Esophagus muscularis mucosa (tissue), 4 donors: ENCODE measurements around the gene EYA2. TPM values are rescaled to one million over a fixed set of nuclear protein-coding genes. Genes with fewer than 3 reads are reported as not detected.

ENCODE experiments used
- DNase-seq: peaks from one replicate; pipeline ENCODE4 v3.0.0-alpha.2; 2017; ENCODE audit errors: extremely low spot score
- H3K27ac ChIP-seq, 4 donors: fragments of 200-600 bp; sonication (generic); replicated peaks in 1 of 4; 1 replicate in 3 of 4; 2 replicates in 1 of 4; pipeline ENCODE4 v1.5.1; 2016 to 2019; ENCODE audit warnings: mild to moderate bottlenecking in 1 of 4
- H3K27me3 ChIP-seq, 4 donors: fragments of 200-600 bp; sonication (generic); one replicate each; pipeline versions ENCODE4 v1.5.1 to v1.6.0; 2016 to 2019
- H3K36me3 ChIP-seq, 4 donors: fragments of 200-600 bp; sonication (generic); one replicate each; pipeline ENCODE4 v1.5.1; 2016 to 2019
- H3K4me1 ChIP-seq, 4 donors: fragments of 200-600 bp; sonication (generic); one replicate each; pipeline ENCODE4 v1.5.1; 2016 to 2019
- H3K4me3 ChIP-seq, 4 donors: fragments of 200-600 bp; sonication (generic); 1 replicate in 2 of 4; 2 replicates in 2 of 4; pipeline ENCODE4 v1.5.1; 2016 to 2019; ENCODE audit warnings: mild to moderate bottlenecking in 4 of 4, moderate library complexity in 1 of 4
- H3K9me3 ChIP-seq, 4 donors: fragments of 200-600 bp; sonication (generic); 1 replicate in 3 of 4; 2 replicates in 1 of 4; pipeline ENCODE4 v1.5.1; 2016 to 2019
- EP300 ChIP-seq: sonication (generic); formaldehyde crosslinking; IDR thresholded peaks from one replicate; pipeline ENCODE4 v1.6.1; 2017; ENCODE audit warnings: antibody characterized with exemption
- POLR2A ChIP-seq: fragments of 450-650 bp; IDR thresholded peaks from one replicate; pipeline ENCODE4 v1.6.1; 2017; ENCODE audit warnings: antibody characterized with exemption, moderate library complexity, mild to moderate bottlenecking, low read depth
- POLR2AphosphoS5 ChIP-seq, 2 donors: sonication (generic); formaldehyde crosslinking; IDR thresholded peaks; one replicate each; pipeline ENCODE4 v1.6.1; 2017; ENCODE audit warnings: antibody characterized with exemption in 2 of 2
- WGBS: methylation state at CpG from one replicate; pipeline ENCODE4 v1.1.5; 2018; 5-methylcytosine and 5-hydroxymethylcytosine counted together
- intact Hi-C: fragments of 100-400 bp; cut with DNase I; formaldehyde crosslinking; loops from one replicate; pipeline ENCODE4 v1.15.1; 2023
- total RNA-seq, 4 donors: library from RNA; depleted of rRNA; stranded (reverse); fragments of >200 nt; gene quantifications; one replicate each; pipeline versions ENCODE4 v1.1.0 to v1.2.1, GENCODE V29; 2016
- TF ChIP-seq, protein P1 (sequence below), 3 experiments: fragments of 200-600 bp in 2 of 3; fragments of 450-650 bp in 1 of 3; sonication (generic) in 2 of 3; IDR thresholded peaks; one replicate each; pipeline ENCODE4 v1.5.1; 2017 to 2019; ENCODE audit warnings: antibody characterized with exemption in 3 of 3, mild to moderate bottlenecking in 2 of 3, moderate library complexity in 1 of 3

EYA2 gene
- total RNA-seq, 4 donors from 2014 or later, result 1.2 to 5.9 (median 4.2) TPM

DNA sequence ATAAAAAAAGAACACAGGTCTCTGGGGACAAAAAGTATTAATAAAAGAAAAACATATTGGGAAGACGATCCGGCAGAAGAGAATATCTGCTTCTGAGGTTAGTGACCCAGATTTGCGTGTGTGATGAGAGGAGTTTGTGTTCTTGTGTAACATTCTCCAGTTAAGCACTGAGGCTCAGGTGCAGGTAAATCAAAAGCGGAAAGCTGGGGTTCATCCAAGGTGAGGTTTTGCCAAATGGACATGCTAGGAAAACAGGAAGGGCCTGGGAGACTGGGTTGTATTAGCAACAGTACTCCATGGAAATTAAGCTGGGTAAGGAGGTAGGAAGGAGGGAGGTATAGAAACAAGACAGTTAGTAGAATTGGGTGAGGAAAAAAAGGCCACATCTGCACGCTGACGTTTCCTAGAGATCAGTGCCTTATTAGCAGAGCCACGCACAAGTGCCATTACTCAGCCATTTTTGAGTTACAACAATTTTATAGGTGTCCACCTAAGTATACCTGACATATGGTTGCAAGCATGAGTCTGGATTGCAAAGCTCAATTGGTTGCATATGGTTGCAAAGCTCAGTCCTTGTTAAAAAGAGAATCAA, 322.3 kb downstream of the EYA2 start:
- 88% methylated on average over 7 of the region's 7 CpGs for WGBS
- peaks cover 0 to 16% (median 4%) of the 10 kb centered on the region in 4 donors for H3K4me1 ChIP-seq

DNA sequence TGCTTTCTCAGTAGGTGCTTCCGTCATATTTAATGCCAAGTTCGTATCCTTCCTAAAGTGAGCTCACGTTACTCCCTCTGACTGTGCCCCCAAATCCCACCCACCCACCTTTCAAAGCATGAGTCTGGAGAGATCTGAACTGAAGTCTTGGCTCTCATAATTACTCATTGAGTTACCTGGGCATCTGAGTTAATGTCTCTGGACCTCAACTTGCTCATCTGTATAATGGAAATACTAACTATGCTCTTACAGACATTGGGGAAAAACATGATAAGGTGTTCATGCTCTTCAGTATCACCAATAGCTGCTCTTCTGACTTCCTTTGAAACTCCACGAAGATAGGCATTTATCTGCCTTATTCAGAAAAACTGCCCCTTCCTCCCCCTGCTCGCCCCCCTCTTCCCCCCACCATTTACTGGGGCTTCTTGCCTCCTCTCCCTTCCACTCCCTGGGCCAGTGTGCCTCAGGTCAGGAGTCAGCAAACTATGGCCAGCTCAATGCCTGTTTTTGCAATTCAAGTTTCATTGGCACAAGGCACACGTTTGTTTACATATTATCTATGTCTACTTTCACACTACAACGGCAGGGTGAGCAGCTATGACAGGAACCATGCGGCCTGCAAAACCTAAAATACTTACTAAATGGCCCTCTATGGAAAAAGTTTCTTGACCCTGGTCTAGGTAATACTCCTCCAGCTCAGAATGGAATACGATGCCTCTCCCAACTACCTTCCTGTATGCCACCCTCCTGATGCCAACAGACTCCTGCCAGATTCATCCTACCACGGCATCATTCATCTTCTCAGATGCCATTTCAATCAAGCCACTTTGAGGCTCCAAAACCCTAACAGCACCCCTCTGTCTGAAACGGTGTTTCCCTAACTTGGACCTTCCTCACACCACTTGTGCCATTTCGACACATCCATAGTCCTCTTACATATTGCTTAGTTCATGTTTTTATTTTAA, 323.1 kb downstream of the EYA2 start:
- TF ChIP-seq POLR2AphosphoS5 (IDR thresholded peaks at IDR 0.05) (no peak), POLR2A (no peak), EP300 (no peak)
- TF ChIP-seq, protein P1, sequence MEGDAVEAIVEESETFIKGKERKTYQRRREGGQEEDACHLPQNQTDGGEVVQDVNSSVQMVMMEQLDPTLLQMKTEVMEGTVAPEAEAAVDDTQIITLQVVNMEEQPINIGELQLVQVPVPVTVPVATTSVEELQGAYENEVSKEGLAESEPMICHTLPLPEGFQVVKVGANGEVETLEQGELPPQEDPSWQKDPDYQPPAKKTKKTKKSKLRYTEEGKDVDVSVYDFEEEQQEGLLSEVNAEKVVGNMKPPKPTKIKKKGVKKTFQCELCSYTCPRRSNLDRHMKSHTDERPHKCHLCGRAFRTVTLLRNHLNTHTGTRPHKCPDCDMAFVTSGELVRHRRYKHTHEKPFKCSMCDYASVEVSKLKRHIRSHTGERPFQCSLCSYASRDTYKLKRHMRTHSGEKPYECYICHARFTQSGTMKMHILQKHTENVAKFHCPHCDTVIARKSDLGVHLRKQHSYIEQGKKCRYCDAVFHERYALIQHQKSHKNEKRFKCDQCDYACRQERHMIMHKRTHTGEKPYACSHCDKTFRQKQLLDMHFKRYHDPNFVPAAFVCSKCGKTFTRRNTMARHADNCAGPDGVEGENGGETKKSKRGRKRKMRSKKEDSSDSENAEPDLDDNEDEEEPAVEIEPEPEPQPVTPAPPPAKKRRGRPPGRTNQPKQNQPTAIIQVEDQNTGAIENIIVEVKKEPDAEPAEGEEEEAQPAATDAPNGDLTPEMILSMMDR (IDR thresholded peaks at IDR 0.05), result no peak
- no peak overlapping the region for H3K4me3 ChIP-seq
- 84% methylated on average over 12 of the region's 12 CpGs for WGBS
- peaks cover 0 to 13% (median 4%) of the 10 kb centered on the region in 4 donors for H3K4me1 ChIP-seq
- peaks cover 43 to 100% (median 86%) of the 10 kb centered on the region in 4 donors for H3K36me3 ChIP-seq
- H3K27ac ChIP-seq, result no peak overlapping the region
- DNase-seq, result no peak
- no peaks in the 10 kb centered on the region for H3K27me3 ChIP-seq
- H3K9me3 ChIP-seq, result no peaks in the 10 kb centered on the region
- intact Hi-C loops, result no loop called here

More for the DNA sequence above, 322.3 kb downstream of the EYA2 start:
- no peak overlapping the region for H3K4me3 ChIP-seq
- no peak for DNase-seq
- H3K9me3 ChIP-seq, result no peaks in the 10 kb centered on the region
- H3K36me3 ChIP-seq, result peaks cover 43 to 100% (median 86%) of the 10 kb centered on the region in 4 donors
- no peak overlapping the region for H3K27ac ChIP-seq
- no peaks in the 10 kb centered on the region for H3K27me3 ChIP-seq
- TF ChIP-seq, protein P1 (IDR thresholded peaks at IDR 0.05), result no peak
- no peak for TF ChIP-seq EP300
- TF ChIP-seq POLR2A, result no peak
- no peak for TF ChIP-seq POLR2AphosphoS5 (IDR thresholded peaks at IDR 0.05)
- intact Hi-C loops, result no loop called here

DNA sequence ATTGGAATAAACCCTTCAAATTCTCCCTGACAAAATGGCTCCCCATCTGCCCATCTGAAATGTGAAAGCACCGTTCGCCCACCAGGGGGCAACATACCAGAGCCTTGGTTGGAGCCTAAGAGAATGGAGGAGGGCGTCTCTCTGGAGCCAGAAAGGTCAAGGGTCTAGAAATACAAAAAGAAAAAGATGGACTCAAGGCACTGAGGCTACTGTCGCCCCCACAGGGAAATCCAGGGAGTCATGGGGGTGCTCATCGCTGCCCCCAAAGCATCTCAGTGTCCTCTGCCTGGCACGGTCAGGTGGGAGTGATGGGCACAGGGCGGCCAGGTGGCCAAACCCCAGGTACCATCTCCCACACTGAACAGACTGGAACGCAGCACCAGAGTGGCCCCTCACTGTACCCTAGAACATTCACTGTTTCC, 325.5 kb downstream of the EYA2 start:
- H3K4me1 ChIP-seq, result peaks cover 0 to 13% (median 4%) of the 10 kb centered on the region in 4 donors
- no peak for DNase-seq
- H3K36me3 ChIP-seq, result peaks cover 49 to 100% (median 87%) of the 10 kb centered on the region in 4 donors
- WGBS, result 90% methylated on average over 8 of the region's 8 CpGs
- no peaks in the 10 kb centered on the region for H3K9me3 ChIP-seq
- H3K27me3 ChIP-seq, result no peaks in the 10 kb centered on the region
- intact Hi-C loops, result no loop called here
- no peak overlapping the region for H3K4me3 ChIP-seq
- TF ChIP-seq, protein P1 (IDR thresholded peaks at IDR 0.05), result peak in 2 of 3 experiments; percentile 32 to 55
- TF ChIP-seq POLR2AphosphoS5 (IDR thresholded peaks at IDR 0.05) (no peak), EP300 (no peak), POLR2A (no peak)
- no peak overlapping the region for H3K27ac ChIP-seq

- WGBS, result 93% methylated on average over 16 of the region's 16 CpGs
- no peaks in the 10 kb centered on the region for H3K27me3 ChIP-seq
- H3K4me3 ChIP-seq, result no peak overlapping the region
- no peak for DNase-seq
- peaks cover 0 to 13% (median 4%) of the 10 kb centered on the region in 4 donors for H3K4me1 ChIP-seq
- peaks cover 47 to 100% (median 88%) of the 10 kb centered on the region in 4 donors for H3K36me3 ChIP-seq
- intact Hi-C loops, result no loop called here
- TF ChIP-seq POLR2AphosphoS5 (IDR thresholded peaks at IDR 0.05) (no peak), POLR2A (no peak)
- TF ChIP-seq, protein P1 (IDR thresholded peaks at IDR 0.05), result no peak
- H3K27ac ChIP-seq, result no peak overlapping the region
- no peaks in the 10 kb centered on the region for H3K9me3 ChIP-seq
These were observed 326.5 kb downstream of the EYA2 start for GRCh38 chr20:47221036-47221625.
